Prostate gland (tissue), 2 donors: Measurements from ENCODE around the gene ESF1. TPM values are rescaled to one million over a fixed set of nuclear protein-coding genes. Genes with fewer than 3 reads are reported as not detected.

ENCODE experiments used
- DNase-seq: peaks from one replicate; pipeline ENCODE4 v3.0.0-alpha.2; 2019; ENCODE audit warnings: low spot score
- H3K27ac ChIP-seq, 2 donors: fragments of 200-600 bp; sonication (generic); 2 replicates each; pipeline ENCODE4 v1.5.1; 2017 to 2019
- H3K27me3 ChIP-seq: fragments of 200-600 bp; sonication (generic); replicated peaks from 2 replicates; pipeline ENCODE4 v1.5.1; 2019; ENCODE audit not compliant: insufficient read depth
- H3K36me3 ChIP-seq, 2 donors: fragments of 200-600 bp; sonication (generic); 1 replicate in 1 of 2; 2 replicates in 1 of 2; pipeline versions ENCODE4 v1.5.1 to v1.8.1; 2017 to 2019
- H3K4me1 ChIP-seq: fragments of 200-600 bp; sonication (generic); replicated peaks from 2 replicates; pipeline ENCODE4 v1.5.1; 2019
- H3K4me3 ChIP-seq, 2 donors: fragments of 200-600 bp; sonication (generic); 2 replicates each; pipeline ENCODE4 v1.5.1; 2017 to 2019
- H3K9me3 ChIP-seq: fragments of 200-600 bp; sonication (generic); 2 replicates; pipeline ENCODE4 v1.5.1; 2017
- POLR2A ChIP-seq: fragments of 450-650 bp; IDR thresholded peaks from one replicate; pipeline ENCODE4 v1.6.1; 2016; ENCODE audit warnings: antibody characterized with exemption, mild to moderate bottlenecking
- POLR2AphosphoS5 ChIP-seq: sonication (generic); formaldehyde crosslinking; IDR thresholded peaks from one replicate; pipeline ENCODE4 v1.6.1; 2017; ENCODE audit warnings: antibody characterized with exemption
- WGBS: methylation state at CpG from one replicate; pipeline ENCODE4 v1.1.5; 2018; 5-methylcytosine and 5-hydroxymethylcytosine counted together
- intact Hi-C: fragments of 100-400 bp; cut with DNase I; formaldehyde crosslinking; loops from one replicate; pipeline ENCODE4 v1.14.2; 2022
- total RNA-seq, 2 donors: library from RNA; depleted of rRNA; stranded (reverse); fragments of >200 nt; gene quantifications; one replicate each; pipeline ENCODE4 v1.1.0, GENCODE V29; 2016
- TF ChIP-seq, protein P1 (sequence below), 4 experiments: fragments of 200-600 bp in 2 of 4; fragments of 450-650 bp in 2 of 4; sonication (generic) in 2 of 4; IDR thresholded peaks; 1 replicate in 3 of 4; 2 replicates in 1 of 4; pipeline ENCODE4 v1.5.1; 2016 to 2019; ENCODE audit warnings: antibody characterized with exemption in 4 of 4, mild to moderate bottlenecking in 2 of 4, moderate library complexity in 2 of 4

Gene ESF1, protein sequence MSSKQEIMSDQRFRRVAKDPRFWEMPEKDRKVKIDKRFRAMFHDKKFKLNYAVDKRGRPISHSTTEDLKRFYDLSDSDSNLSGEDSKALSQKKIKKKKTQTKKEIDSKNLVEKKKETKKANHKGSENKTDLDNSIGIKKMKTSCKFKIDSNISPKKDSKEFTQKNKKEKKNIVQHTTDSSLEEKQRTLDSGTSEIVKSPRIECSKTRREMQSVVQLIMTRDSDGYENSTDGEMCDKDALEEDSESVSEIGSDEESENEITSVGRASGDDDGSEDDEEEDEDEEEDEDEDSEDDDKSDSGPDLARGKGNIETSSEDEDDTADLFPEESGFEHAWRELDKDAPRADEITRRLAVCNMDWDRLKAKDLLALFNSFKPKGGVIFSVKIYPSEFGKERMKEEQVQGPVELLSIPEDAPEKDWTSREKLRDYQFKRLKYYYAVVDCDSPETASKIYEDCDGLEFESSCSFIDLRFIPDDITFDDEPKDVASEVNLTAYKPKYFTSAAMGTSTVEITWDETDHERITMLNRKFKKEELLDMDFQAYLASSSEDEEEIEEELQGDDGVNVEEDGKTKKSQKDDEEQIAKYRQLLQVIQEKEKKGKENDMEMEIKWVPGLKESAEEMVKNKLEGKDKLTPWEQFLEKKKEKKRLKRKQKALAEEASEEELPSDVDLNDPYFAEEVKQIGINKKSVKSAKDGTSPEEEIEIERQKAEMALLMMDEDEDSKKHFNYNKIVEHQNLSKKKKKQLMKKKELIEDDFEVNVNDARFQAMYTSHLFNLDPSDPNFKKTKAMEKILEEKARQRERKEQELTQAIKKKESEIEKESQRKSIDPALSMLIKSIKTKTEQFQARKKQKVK
- total RNA-seq = 10 to 100 TPM in 1 of 2 donors, 1 to 10 TPM in 1; 6.2 to 13.3 TPM

DNA sequence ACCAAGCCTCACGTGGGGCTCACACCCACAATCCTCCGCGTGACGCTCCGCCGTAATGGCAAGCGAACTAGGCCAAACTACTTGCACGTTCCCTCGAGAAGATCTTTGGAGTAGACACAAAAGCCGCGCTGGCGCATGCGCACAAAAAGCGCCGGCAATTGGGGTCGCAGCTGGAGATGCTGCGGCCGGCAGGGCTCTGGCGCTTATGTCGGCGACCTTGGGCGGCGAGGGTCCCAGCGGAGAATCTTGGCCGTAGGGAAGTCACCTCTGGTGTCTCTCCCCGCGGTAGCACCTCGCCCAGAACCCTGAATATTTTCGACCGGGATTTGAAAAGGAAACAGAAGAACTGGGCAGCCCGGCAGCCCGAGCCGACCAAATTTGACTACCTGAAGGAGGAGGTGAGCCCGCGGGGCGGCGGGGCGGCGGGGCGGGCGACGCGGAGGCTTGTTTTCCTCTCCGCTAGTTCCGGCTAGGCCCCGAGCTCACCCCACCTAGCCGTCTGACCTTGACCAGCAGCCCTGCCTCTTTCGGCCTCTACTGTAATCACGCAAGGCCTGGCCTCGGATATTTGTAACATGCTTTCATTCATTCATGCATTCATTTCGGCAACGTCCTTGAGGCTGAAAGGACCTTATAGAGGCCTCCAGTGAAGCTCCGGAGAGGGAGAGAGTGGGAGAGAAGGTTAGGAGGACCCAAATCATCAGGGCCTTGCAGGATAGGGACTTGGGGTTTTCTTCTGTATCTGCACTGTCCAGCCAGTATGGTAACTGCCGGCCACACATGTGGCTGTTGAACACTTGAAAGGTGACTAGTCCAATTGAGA lies at the start of gene ESF1, which contains the start of gene NDUFAF5:
ESF1 (minus strand) TSS at position 27 of the 823 bp plus-strand sequence. CDS start 1,779 bp downstream, outside the sequence.
NDUFAF5 (plus strand) TSS at position 136 of the 823 bp plus-strand sequence; CDS start at position 177, 41 bp downstream.
- Histone ChIP-seq H3K27me3 (no peaks in the 10 kb centered on the region), H3K4me3 (peak within 1 kb of the TSS; percentile 78 to 80), H3K36me3 (no peaks in the 10 kb centered on the region), H3K27ac (peak within 1 kb of the TSS; percentile 85 to 87), H3K9me3 (no peaks in the 10 kb centered on the region), H3K4me1 (peaks cover 4% of the 10 kb centered on the region)
- TF ChIP-seq POLR2A = peak; percentile 40
- peak; percentile 98 for TF ChIP-seq POLR2AphosphoS5
- TF ChIP-seq, protein P1, sequence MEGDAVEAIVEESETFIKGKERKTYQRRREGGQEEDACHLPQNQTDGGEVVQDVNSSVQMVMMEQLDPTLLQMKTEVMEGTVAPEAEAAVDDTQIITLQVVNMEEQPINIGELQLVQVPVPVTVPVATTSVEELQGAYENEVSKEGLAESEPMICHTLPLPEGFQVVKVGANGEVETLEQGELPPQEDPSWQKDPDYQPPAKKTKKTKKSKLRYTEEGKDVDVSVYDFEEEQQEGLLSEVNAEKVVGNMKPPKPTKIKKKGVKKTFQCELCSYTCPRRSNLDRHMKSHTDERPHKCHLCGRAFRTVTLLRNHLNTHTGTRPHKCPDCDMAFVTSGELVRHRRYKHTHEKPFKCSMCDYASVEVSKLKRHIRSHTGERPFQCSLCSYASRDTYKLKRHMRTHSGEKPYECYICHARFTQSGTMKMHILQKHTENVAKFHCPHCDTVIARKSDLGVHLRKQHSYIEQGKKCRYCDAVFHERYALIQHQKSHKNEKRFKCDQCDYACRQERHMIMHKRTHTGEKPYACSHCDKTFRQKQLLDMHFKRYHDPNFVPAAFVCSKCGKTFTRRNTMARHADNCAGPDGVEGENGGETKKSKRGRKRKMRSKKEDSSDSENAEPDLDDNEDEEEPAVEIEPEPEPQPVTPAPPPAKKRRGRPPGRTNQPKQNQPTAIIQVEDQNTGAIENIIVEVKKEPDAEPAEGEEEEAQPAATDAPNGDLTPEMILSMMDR (IDR thresholded peaks at IDR 0.05) = peak in 1 of 4 experiments; percentile 4
- DNase-seq = peak; percentile 93
- intact Hi-C loops = no loop called here
- WGBS = under 1% methylated on average over 54 of the region's 54 CpGs

DNA sequence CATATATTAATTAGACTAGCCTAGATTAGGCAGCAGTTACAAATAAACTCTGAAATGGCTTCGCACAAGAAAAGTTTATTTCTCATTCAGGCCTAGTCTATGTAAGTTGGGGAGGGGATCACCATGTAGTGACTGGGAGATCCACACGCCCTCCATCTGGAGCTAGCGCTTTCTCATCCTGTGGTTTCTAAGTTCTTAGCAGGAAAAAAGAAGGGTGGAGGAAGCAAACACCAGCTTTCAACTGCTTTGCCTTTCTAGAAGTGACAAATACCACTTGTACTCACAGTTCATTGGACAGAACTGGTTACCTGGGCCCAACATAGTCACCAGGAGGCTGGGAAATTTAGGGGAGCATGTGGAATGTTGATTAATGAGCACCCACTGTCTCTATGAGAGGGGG lies 46.8 kb upstream of the ESF1 start:
- 91% methylated on average over 3 of the region's 3 CpGs for WGBS
- TF ChIP-seq, protein P1 (IDR thresholded peaks at IDR 0.05) = no peak
- no peak for TF ChIP-seq POLR2AphosphoS5
- no peak for TF ChIP-seq POLR2A
- Histone ChIP-seq H3K4me3 (no peak overlapping the region), H3K36me3 (no peaks in the 10 kb centered on the region), H3K9me3 (no peaks in the 10 kb centered on the region), H3K27me3 (no peaks in the 10 kb centered on the region), H3K27ac (no peak overlapping the region), H3K4me1 (no peaks in the 10 kb centered on the region)
- no peak for DNase-seq
- intact Hi-C loops = no loop called here

DNA sequence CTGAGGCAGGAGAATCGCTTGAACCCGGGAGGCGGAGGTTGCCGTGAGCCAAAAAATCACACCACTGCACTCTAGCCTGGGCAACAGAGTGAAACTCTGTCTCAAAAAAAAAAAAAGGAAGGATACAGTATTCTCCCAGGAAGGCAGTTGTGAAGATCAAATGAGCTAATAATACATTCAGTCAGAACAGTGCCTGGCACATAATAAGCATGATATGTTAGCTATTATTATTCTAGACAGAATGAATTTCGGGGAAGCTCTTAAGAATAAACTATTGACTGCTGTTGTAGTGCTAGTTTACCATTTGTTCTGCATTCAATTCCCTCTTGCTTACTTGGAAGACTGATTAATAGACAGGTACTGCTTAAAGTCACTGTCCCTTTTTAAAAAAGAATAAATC lies 40.7 kb upstream of the ESF1 start:
- DNase-seq = no peak
- Histone ChIP-seq H3K4me3 (no peak overlapping the region), H3K36me3 (no peaks in the 10 kb centered on the region), H3K9me3 (no peaks in the 10 kb centered on the region), H3K27me3 (no peaks in the 10 kb centered on the region), H3K4me1 (no peaks in the 10 kb centered on the region), H3K27ac (no peak overlapping the region)
- intact Hi-C loops = no loop called here
- 88% methylated on average over 4 of the region's 5 CpGs for WGBS
- TF ChIP-seq, protein P1 (IDR thresholded peaks at IDR 0.05) = no peak
- TF ChIP-seq POLR2AphosphoS5 = no peak
- no peak for TF ChIP-seq POLR2A

DNA sequence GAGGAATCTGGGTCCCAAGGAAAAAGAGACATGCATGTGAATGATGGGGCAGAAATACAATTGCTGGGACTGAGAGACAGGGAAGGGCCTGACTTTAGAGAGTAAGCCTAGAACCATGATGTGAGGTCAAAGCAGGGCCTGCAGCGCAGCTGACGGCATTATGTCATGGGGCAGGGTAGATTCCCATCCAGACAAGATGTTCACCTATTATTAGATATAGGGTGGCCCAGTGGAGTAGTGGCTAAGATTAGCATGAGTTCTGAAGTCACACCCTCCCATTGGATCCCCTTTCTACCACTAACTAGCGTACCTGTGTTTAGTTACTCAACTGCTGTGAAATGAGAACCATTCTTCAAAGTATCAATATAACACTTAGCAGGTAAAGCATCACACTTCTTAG lies 39.7 kb upstream of the ESF1 start:
- 95% methylated on average over 3 of the region's 3 CpGs for WGBS
- Histone ChIP-seq H3K27ac (no peak overlapping the region), H3K36me3 (no peaks in the 10 kb centered on the region), H3K4me3 (no peak overlapping the region), H3K9me3 (no peaks in the 10 kb centered on the region), H3K27me3 (no peaks in the 10 kb centered on the region), H3K4me1 (no peaks in the 10 kb centered on the region)
- no peak for TF ChIP-seq POLR2AphosphoS5
- TF ChIP-seq, protein P1 (IDR thresholded peaks at IDR 0.05) = no peak
- no peak for TF ChIP-seq POLR2A
- intact Hi-C loops = loop anchor here (5.0 kb wide), 1 partner anchor 53 kb away; no protein-coding TSS in a partner anchor
- no peak for DNase-seq
